DMS114 treated with DMSO at 0.1 percent for 48 hours (cell line): ENCODE results near the gene CLCC1.
"Not testable (repeated sequence)": the region's sequence is repeated elsewhere in the genome, so short reads cannot be mapped to it uniquely, and the experiment has no call there.

Experiments used
- DNase-seq: peaks from one replicate; lab custom pipeline; 2025; ENCODE audit not compliant: unreplicated experiment; lab: John Stamatoyannopoulos, UW

The CLCC1 gene

GRCh38 chr1:108963052-108963686 is at the start of gene CLCC1:
CLCC1 (minus strand) TSS chr1:108963484; CDS start chr1:108950437, 13,047 bp downstream.
- DNase-seq = peak; percentile 86

- no peak for DNase-seq
Observed at GRCh38 chr1:109011335-109011734, 48.1 kb upstream of the CLCC1 start.

GRCh38 chr1:108996622-108997021 is 33.3 kb upstream of the CLCC1 start:
- not testable (repeated sequence) for DNase-seq

- DNase-seq = no peak
Observed at GRCh38 chr1:108983114-108983513, 19.8 kb upstream of the CLCC1 start.

- DNase-seq = no peak
Observed at GRCh38 chr1:108976658-108977057, 13.4 kb upstream of the CLCC1 start.

GRCh38 chr1:108972951-108973350 is 9.7 kb upstream of the CLCC1 start:
- DNase-seq = no peak

- no peak for DNase-seq
Observed at GRCh38 chr1:108969346-108969745, 6.1 kb upstream of the CLCC1 start.

GRCh38 chr1:108962681-108963051 is 618 bp downstream of the CLCC1 start:
- DNase-seq = no peak

- DNase-seq = no peak
Observed at GRCh38 chr1:108961752-108962486, 1.4 kb downstream of the CLCC1 start.

GRCh38 chr1:108961198-108961597 is 2.1 kb downstream of the CLCC1 start:
- no peak for DNase-seq

GRCh38 chr1:108960719-108961118 is 2.6 kb downstream of the CLCC1 start:
- no peak for DNase-seq

GRCh38 chr1:108957888-108958287 is 5.4 kb downstream of the CLCC1 start:
- no peak for DNase-seq

GRCh38 chr1:108955881-108956280 is 7.4 kb downstream of the CLCC1 start:
- no peak for DNase-seq

- DNase-seq = no peak
Observed at GRCh38 chr1:108955111-108955510, 8.2 kb downstream of the CLCC1 start.

GRCh38 chr1:108953452-108953851 is 9.8 kb downstream of the CLCC1 start:
- DNase-seq = no peak

GRCh38 chr1:108951242-108951641 is 12.0 kb downstream of the CLCC1 start:
- no peak for DNase-seq

- no peak for DNase-seq
Observed at GRCh38 chr1:108949044-108949443, 14.2 kb downstream of the CLCC1 start.

GRCh38 chr1:108947871-108948525 is 15.3 kb downstream of the CLCC1 start:
- no peak for DNase-seq

- no peak for DNase-seq
Observed at GRCh38 chr1:108936170-108936569, 27.1 kb downstream of the CLCC1 start.

GRCh38 chr1:108933944-108934343 is 29.3 kb downstream of the CLCC1 start:
- DNase-seq = no peak

GRCh38 chr1:108927565-108927964 is 35.7 kb downstream of the CLCC1 start:
- not testable (repeated sequence) for DNase-seq

GRCh38 chr1:108925920-108926319 is 37.4 kb downstream of the CLCC1 start:
- DNase-seq = no peak
